ENCODE results near the gene PIK3AP1. TPM values are rescaled to one million over a fixed set of nuclear protein-coding genes. Genes with fewer than 3 reads are reported as not detected.
A peak's percentile ranks its signal among the peaks of the same experiment; 100 is the strongest.

Gene PIK3AP1
- total and polyA plus RNA-seq, 4 donors: 27.3 to 137 (median 50.9) TPM

- no peaks in the 10 kb centered on the region for H3K4me1 ChIP-seq (ENCODE audit: control insufficient read depth in 4 of 4, insufficient read depth in 4 of 4, low read length in 3 of 4)
- no peaks in the 10 kb centered on the region for H3K27me3 ChIP-seq (ENCODE audit: control insufficient read depth in 4 of 4, insufficient read depth in 4 of 4, low read length in 3 of 4)
- 85% methylated on average over 5 of the region's 5 CpGs for WGBS
- peak; percentile 19 for DNase-seq (ENCODE audit: low spot score)
- H3K9me3 ChIP-seq (ENCODE audit: control insufficient read depth in 4 of 4, low read length in 3 of 4): no peaks in the 10 kb centered on the region
- TF ChIP-seq SP1 (IDR thresholded peaks at IDR 0.05) (no peak), MAX (IDR thresholded peaks at IDR 0.05) (no peak), FOXA2 (IDR thresholded peaks at IDR 0.05) (no peak), NR2F2 (IDR thresholded peaks at IDR 0.05) (no peak), TAF1 (conservative IDR thresholded peaks at IDR 0.05) (no peak), RAD21 (IDR thresholded peaks at IDR 0.05) (no peak), EGR1 (IDR thresholded peaks at IDR 0.05; ENCODE audit: low read depth in 2 of 2) (no peak), FOXA1 (IDR thresholded peaks at IDR 0.05) (no peak), HNF4A (conservative IDR thresholded peaks at IDR 0.05) (no peak), RXRA (IDR thresholded peaks at IDR 0.05) (no peak), REST (IDR thresholded peaks at IDR 0.05) (no peak), ATF3 (IDR thresholded peaks at IDR 0.05) (no peak)
- H3K27ac ChIP-seq (ENCODE audit: low read depth in 1 of 2, low read length in 2 of 2): no peak overlapping the region
- no peak overlapping the region for H3K4me3 ChIP-seq (ENCODE audit: low read depth in 1 of 3, low read length in 3 of 3)
- no peak overlapping the region for H3K9ac ChIP-seq (ENCODE audit: low read depth in 1 of 2, low read length in 2 of 2)
- H3K36me3 ChIP-seq (ENCODE audit: control insufficient read depth in 4 of 4, insufficient read depth in 3 of 4, low read depth in 1 of 4, low read length in 3 of 4): peaks cover 8 to 52% (median 29%) of the 10 kb centered on the region in 4 donors
These were observed 111.5 kb downstream of the PIK3AP1 start for GRCh38 chr10:96608805-96609204.

- no peaks in the 10 kb centered on the region for H3K4me1 ChIP-seq (ENCODE audit: control insufficient read depth in 4 of 4, insufficient read depth in 4 of 4, low read length in 3 of 4)
These were observed 112.1 kb downstream of the PIK3AP1 start for GRCh38 chr10:96608262-96608661.

More at GRCh38 chr10:96608262-96608661, 112.1 kb downstream of the PIK3AP1 start:
- 87% methylated on average over 3 of the region's 3 CpGs for WGBS
- Histone ChIP-seq H3K27me3 (ENCODE audit: control insufficient read depth in 4 of 4, insufficient read depth in 4 of 4, low read length in 3 of 4) (no peaks in the 10 kb centered on the region), H3K27ac (ENCODE audit: low read depth in 1 of 2, low read length in 2 of 2) (no peak overlapping the region), H3K4me3 (ENCODE audit: low read depth in 1 of 3, low read length in 3 of 3) (no peak overlapping the region), H3K9me3 (ENCODE audit: control insufficient read depth in 4 of 4, low read length in 3 of 4) (no peaks in the 10 kb centered on the region), H3K36me3 (ENCODE audit: control insufficient read depth in 4 of 4, insufficient read depth in 3 of 4, low read depth in 1 of 4, low read length in 3 of 4) (peaks cover 8 to 52% (median 31%) of the 10 kb centered on the region in 4 donors), H3K9ac (ENCODE audit: low read depth in 1 of 2, low read length in 2 of 2) (no peak overlapping the region)
- peak; percentile 30 for DNase-seq (ENCODE audit: low spot score)
- TF ChIP-seq RXRA (IDR thresholded peaks at IDR 0.05) (no peak), CTCF (IDR thresholded peaks at IDR 0.05; ENCODE audit: low read depth, low read length, missing input control) (no peak), SP1 (IDR thresholded peaks at IDR 0.05) (no peak), EGR1 (IDR thresholded peaks at IDR 0.05; ENCODE audit: low read depth in 2 of 2) (no peak), YY1 (IDR thresholded peaks at IDR 0.05) (no peak), RAD21 (IDR thresholded peaks at IDR 0.05) (no peak), FOXA2 (IDR thresholded peaks at IDR 0.05) (no peak), TAF1 (conservative IDR thresholded peaks at IDR 0.05) (no peak), GABPA (IDR thresholded peaks at IDR 0.05 in 1 of 2, conservative IDR thresholded peaks at IDR 0.05 in 1 of 2) (no peak)
